Astrocyte (in vitro differentiated cells and primary cell): ENCODE measurements around the gene CTSE. TPM values are rescaled to one million over a fixed set of nuclear protein-coding genes. Genes with fewer than 3 reads are reported as not detected.

ENCODE experiments used
- DNase-seq: peaks from one replicate; pipeline ENCODE4 v3.0.0-alpha.2; 2010; ENCODE audit warnings: low read depth
- FAIRE-seq: peaks from 2 replicates; lab custom pipeline; 2011; peaks lifted over from hg19 to GRCh38; lab: Jason Lieb, UNC
- H2AFZ ChIP-seq: 2 replicates; pipeline ENCODE4 v1.6.0; 2012; ENCODE audit warnings: low read depth, low read length, inconsistent platforms
- H3K27ac ChIP-seq: 2 replicates; pipeline ENCODE4 v1.5.1; 2011; ENCODE audit warnings: low read depth, low read length, inconsistent platforms
- H3K27me3 ChIP-seq: 2 replicates; pipeline ENCODE4 v1.6.0; 2011; ENCODE audit warnings: low read length, inconsistent platforms; ENCODE audit not compliant: insufficient read depth
- H3K36me3 ChIP-seq: 2 replicates; pipeline ENCODE4 v1.5.1; 2011; ENCODE audit warnings: low read length, inconsistent platforms; ENCODE audit not compliant: insufficient read depth
- H3K4me1 ChIP-seq: 2 replicates; pipeline ENCODE4 v1.5.1; 2011; ENCODE audit warnings: low read length, inconsistent platforms; ENCODE audit not compliant: insufficient read depth
- H3K4me2 ChIP-seq: 2 replicates; pipeline ENCODE4 v1.6.0; 2012; ENCODE audit warnings: low read length, inconsistent platforms
- H3K4me3 ChIP-seq: 2 replicates; pipeline ENCODE4 v1.5.1; 2011; ENCODE audit warnings: low read depth, mild to moderate bottlenecking, low read length, inconsistent platforms; ENCODE audit not compliant: insufficient read depth
- H3K79me2 ChIP-seq: 2 replicates; pipeline ENCODE4 v1.6.0; 2012; ENCODE audit warnings: mild to moderate bottlenecking, low read length, inconsistent platforms; ENCODE audit not compliant: insufficient read depth
- H3K9ac ChIP-seq: 2 replicates; pipeline ENCODE4 v1.6.0; 2012; ENCODE audit warnings: mild to moderate bottlenecking, low read length, inconsistent platforms
- H3K9me3 ChIP-seq: 2 replicates; pipeline ENCODE4 v1.5.1; 2012; ENCODE audit warnings: low read depth, mild to moderate bottlenecking, low read length, inconsistent platforms; ENCODE audit not compliant: insufficient read depth
- H4K20me1 ChIP-seq: 2 replicates; pipeline ENCODE4 v1.6.0; 2012; ENCODE audit warnings: low read length, inconsistent platforms; ENCODE audit not compliant: insufficient read depth
- H3K27ac Mint-ChIP-seq: one replicate; pipeline ENCODE4 v1.8.0; 2021; ENCODE audit warnings: mild to moderate bottlenecking, mixed read lengths; ENCODE audit not compliant: unreplicated experiment
- H3K27me3 Mint-ChIP-seq: one replicate; pipeline ENCODE4 v1.8.0; 2021; ENCODE audit warnings: low read depth, mixed read lengths; ENCODE audit not compliant: unreplicated experiment
- H3K36me3 Mint-ChIP-seq: one replicate; pipeline ENCODE4 v1.8.0; 2021; ENCODE audit warnings: low read depth, mixed read lengths; ENCODE audit not compliant: unreplicated experiment
- H3K4me1 Mint-ChIP-seq: one replicate; pipeline ENCODE4 v1.8.0; 2021; ENCODE audit warnings: low read depth, mixed read lengths; ENCODE audit not compliant: unreplicated experiment
- H3K4me3 Mint-ChIP-seq: one replicate; pipeline ENCODE4 v1.8.0; 2021; ENCODE audit warnings: mild to moderate bottlenecking, moderate library complexity, mixed read lengths; ENCODE audit not compliant: unreplicated experiment
- H3K9me3 Mint-ChIP-seq: one replicate; pipeline ENCODE4 v1.8.0; 2021; ENCODE audit warnings: mild to moderate bottlenecking, mixed read lengths; ENCODE audit not compliant: unreplicated experiment
- EZH2 ChIP-seq: IDR thresholded peaks from 2 replicates; pipeline ENCODE4 v1.6.1; 2012; ENCODE audit warnings: mild to moderate bottlenecking, low read length, inconsistent platforms; ENCODE audit not compliant: insufficient read depth
- total RNA-seq: library from RNA; stranded (reverse); gene quantifications from 2 replicates; pipeline ENCODE4 v1.2.1, GENCODE V29; 2021
- TF ChIP-seq, protein P1 (sequence below): IDR thresholded peaks from 2 replicates; pipeline ENCODE4 v1.5.1; 2011; ENCODE audit warnings: low read depth, mild to moderate bottlenecking, inconsistent platforms, low read length, moderate library complexity; ENCODE audit not compliant: insufficient read depth

The CTSE gene
- total RNA-seq, 1 donor from 2014 or later: not detected

DNA sequence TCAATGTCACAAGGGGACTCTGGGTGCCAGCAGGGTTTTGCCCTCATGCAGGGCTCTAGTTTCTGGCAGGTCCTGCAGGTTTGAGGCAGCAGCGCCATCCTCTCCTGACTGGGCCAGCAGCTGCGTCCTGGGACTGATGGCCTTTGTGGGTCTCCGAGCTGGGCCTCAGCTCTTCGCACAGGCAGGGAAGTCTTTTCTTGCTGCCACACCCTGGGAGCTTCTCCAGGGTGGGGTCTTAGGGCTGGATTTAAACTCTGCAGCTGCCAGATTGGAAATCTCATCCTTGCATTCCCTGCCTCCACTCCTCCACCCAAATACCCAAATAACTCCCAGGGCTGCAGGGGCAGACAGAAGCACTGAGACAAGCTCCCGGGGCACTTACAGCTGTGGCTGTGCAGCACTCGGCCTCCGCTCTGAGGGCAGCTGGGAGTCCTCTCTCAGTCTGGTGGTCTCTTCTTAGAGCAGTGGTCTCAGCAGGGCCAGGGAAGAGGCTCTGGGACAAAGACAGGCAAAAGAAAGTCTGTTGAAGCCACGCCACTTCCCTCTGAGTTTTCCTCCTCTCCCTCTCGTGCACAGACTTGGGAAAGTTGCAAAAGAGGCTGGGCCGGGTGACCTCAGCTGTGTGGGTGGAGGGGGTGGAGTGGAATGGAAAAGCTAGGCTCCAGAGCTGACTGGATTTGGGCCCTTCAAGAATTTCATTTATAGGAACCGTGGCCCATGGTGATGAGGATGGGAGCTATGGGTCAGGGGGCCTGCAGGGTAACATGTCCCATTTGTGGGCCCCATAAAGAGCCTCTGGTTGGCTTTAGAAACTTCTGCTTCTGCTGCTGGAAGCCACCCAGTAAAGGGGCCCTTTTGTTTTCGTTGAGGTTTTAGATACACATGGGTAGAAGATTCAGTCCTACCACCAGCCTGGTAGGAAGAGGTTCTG is 20.6 kb downstream of the CTSE start, which contains the start of gene RAB7B:
Gene RAB7B (minus strand): TSS at position 525 of the 931 bp plus-strand sequence. CDS start 9,260 bp downstream, outside the sequence.
- H3K27me3 Mint-ChIP-seq: peaks cover 4% of the 10 kb centered on the region
- Histone ChIP-seq H3K4me1 (peaks cover 36% of the 10 kb centered on the region), H3K27me3 (no peaks in the 10 kb centered on the region), H3K9me3 (no peaks in the 10 kb centered on the region), H2AFZ (peak within 1 kb of the TSS; percentile 66), H4K20me1 (no peaks in the 10 kb centered on the region), H3K79me2 (peaks cover 17% of the 10 kb centered on the region), H3K4me2 (peak within 1 kb of the TSS; percentile 85), H3K4me3 (peak within 1 kb of the TSS; percentile 50), H3K36me3 (no peaks in the 10 kb centered on the region), H3K27ac (peak within 1 kb of the TSS; percentile 96), H3K9ac (peak within 1 kb of the TSS; percentile 72)
- H3K4me3 Mint-ChIP-seq: peak within 1 kb of the TSS; percentile 76
- H3K36me3 Mint-ChIP-seq: no peaks in the 10 kb centered on the region
- TF ChIP-seq, protein P1, sequence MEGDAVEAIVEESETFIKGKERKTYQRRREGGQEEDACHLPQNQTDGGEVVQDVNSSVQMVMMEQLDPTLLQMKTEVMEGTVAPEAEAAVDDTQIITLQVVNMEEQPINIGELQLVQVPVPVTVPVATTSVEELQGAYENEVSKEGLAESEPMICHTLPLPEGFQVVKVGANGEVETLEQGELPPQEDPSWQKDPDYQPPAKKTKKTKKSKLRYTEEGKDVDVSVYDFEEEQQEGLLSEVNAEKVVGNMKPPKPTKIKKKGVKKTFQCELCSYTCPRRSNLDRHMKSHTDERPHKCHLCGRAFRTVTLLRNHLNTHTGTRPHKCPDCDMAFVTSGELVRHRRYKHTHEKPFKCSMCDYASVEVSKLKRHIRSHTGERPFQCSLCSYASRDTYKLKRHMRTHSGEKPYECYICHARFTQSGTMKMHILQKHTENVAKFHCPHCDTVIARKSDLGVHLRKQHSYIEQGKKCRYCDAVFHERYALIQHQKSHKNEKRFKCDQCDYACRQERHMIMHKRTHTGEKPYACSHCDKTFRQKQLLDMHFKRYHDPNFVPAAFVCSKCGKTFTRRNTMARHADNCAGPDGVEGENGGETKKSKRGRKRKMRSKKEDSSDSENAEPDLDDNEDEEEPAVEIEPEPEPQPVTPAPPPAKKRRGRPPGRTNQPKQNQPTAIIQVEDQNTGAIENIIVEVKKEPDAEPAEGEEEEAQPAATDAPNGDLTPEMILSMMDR: no peak
- TF ChIP-seq EZH2: no peak
- FAIRE-seq (no peak), DNase-seq (peak; percentile 68)
- peak within 1 kb of the TSS; percentile 79 for H3K27ac Mint-ChIP-seq
- peaks cover 4% of the 10 kb centered on the region for H3K9me3 Mint-ChIP-seq
- H3K4me1 Mint-ChIP-seq: peaks cover 55% of the 10 kb centered on the region

DNA sequence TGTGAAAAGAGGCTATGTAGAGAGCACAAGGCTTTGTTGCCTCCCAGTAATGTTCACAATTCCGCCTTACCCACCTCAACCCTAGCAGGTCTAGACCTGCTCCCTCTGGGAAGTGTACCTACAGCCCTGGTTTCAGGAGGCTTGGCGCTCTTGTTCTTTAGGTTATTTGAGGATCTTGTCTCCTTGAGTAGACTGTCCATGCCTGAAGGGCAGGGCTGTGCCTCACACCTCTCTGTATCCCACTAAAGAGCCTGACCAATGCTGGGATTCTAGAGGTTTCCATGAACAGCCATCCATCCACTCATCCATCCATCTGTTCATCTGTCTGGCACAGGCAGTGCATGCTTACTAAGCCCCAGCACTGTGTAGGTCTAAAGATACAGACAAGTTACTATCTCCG is 21.5 kb downstream of the CTSE start:
- Mint-ChIP-seq H3K4me1 (peaks cover 60% of the 10 kb centered on the region), H3K4me3 (peak overlapping the region; percentile 76), H3K36me3 (peaks cover 2% of the 10 kb centered on the region), H3K9me3 (peaks cover 4% of the 10 kb centered on the region), H3K27ac (peak overlapping the region; percentile 30), H3K27me3 (peaks cover 4% of the 10 kb centered on the region)
- Histone ChIP-seq H3K27ac (peak overlapping the region; percentile 96), H3K79me2 (peaks cover 22% of the 10 kb centered on the region), H3K4me2 (peak overlapping the region; percentile 85), H3K4me1 (peaks cover 36% of the 10 kb centered on the region), H3K9me3 (no peaks in the 10 kb centered on the region), H2AFZ (no peak overlapping the region), H4K20me1 (peaks cover 6% of the 10 kb centered on the region), H3K27me3 (no peaks in the 10 kb centered on the region), H3K9ac (peak overlapping the region; percentile 65), H3K4me3 (peak overlapping the region; percentile 50), H3K36me3 (no peaks in the 10 kb centered on the region)
- TF ChIP-seq, protein P1: no peak
- TF ChIP-seq EZH2: no peak
- no peak for DNase-seq
- no peak for FAIRE-seq
